CD4-positive, alpha-beta T cell treated with Interleukin-12 subunit alpha and Interleukin-12 subunit beta, for 1 hour (primary cell): ENCODE results near the gene TES.
A peak's percentile ranks its signal among the peaks of the same experiment; 100 is the strongest.
"Not testable (repeated sequence)": the region's sequence is repeated elsewhere in the genome, so short reads cannot be mapped to it uniquely, and the experiment has no call there.

Experiments
- DNase-seq: peaks from one replicate; pipeline ENCODE4 v3.0.0-alpha.2; 2020

The TES gene

GRCh38 chr7:116224492-116225098 lies 14.3 kb downstream of the TES start:
- peak; percentile 43 for DNase-seq

- DNase-seq = no peak
Measured at GRCh38 chr7:116225860-116226259, 15.5 kb downstream of the TES start.

GRCh38 chr7:116226664-116227063 lies 16.3 kb downstream of the TES start:
- DNase-seq = no peak

- DNase-seq = no peak
Measured at GRCh38 chr7:116227678-116228239, 17.4 kb downstream of the TES start.

GRCh38 chr7:116228241-116228640 lies 17.9 kb downstream of the TES start:
- DNase-seq = no peak

- no peak for DNase-seq
Measured at GRCh38 chr7:116229366-116229765, 19.0 kb downstream of the TES start.

- no peak for DNase-seq
Measured at GRCh38 chr7:116230191-116231005, 20.1 kb downstream of the TES start.

- no peak for DNase-seq
Measured at GRCh38 chr7:116231543-116231942, 21.2 kb downstream of the TES start.

GRCh38 chr7:116231949-116232348 lies 21.6 kb downstream of the TES start:
- no peak for DNase-seq

GRCh38 chr7:116232350-116232749 lies 22.0 kb downstream of the TES start:
- no peak for DNase-seq

- no peak for DNase-seq
Measured at GRCh38 chr7:116232920-116233319, 22.6 kb downstream of the TES start.

GRCh38 chr7:116234517-116235200 lies 24.3 kb downstream of the TES start:
- DNase-seq = peak; percentile 28

- no peak for DNase-seq
Measured at GRCh38 chr7:116235380-116235779, 25.0 kb downstream of the TES start.

GRCh38 chr7:116236020-116236630 lies 25.8 kb downstream of the TES start:
- peak; percentile 72 for DNase-seq

- no peak for DNase-seq
Measured at GRCh38 chr7:116239020-116239419, 28.7 kb downstream of the TES start.

GRCh38 chr7:116239434-116239833 lies 29.1 kb downstream of the TES start:
- no peak for DNase-seq

GRCh38 chr7:116240024-116240668 lies 29.8 kb downstream of the TES start:
- no peak for DNase-seq

- no peak for DNase-seq
Measured at GRCh38 chr7:116241291-116241690, 31.0 kb downstream of the TES start.

- DNase-seq = no peak
Measured at GRCh38 chr7:116242178-116242577, 31.8 kb downstream of the TES start.

- no peak for DNase-seq
Measured at GRCh38 chr7:116242759-116243158, 32.4 kb downstream of the TES start.

- not testable (repeated sequence) for DNase-seq
Measured at GRCh38 chr7:116244803-116245202, 34.5 kb downstream of the TES start.

GRCh38 chr7:116246357-116246756 lies 36.0 kb downstream of the TES start:
- no peak for DNase-seq
